ENCODE data around the gene BDKRB2.

Gene BDKRB2

DNA sequence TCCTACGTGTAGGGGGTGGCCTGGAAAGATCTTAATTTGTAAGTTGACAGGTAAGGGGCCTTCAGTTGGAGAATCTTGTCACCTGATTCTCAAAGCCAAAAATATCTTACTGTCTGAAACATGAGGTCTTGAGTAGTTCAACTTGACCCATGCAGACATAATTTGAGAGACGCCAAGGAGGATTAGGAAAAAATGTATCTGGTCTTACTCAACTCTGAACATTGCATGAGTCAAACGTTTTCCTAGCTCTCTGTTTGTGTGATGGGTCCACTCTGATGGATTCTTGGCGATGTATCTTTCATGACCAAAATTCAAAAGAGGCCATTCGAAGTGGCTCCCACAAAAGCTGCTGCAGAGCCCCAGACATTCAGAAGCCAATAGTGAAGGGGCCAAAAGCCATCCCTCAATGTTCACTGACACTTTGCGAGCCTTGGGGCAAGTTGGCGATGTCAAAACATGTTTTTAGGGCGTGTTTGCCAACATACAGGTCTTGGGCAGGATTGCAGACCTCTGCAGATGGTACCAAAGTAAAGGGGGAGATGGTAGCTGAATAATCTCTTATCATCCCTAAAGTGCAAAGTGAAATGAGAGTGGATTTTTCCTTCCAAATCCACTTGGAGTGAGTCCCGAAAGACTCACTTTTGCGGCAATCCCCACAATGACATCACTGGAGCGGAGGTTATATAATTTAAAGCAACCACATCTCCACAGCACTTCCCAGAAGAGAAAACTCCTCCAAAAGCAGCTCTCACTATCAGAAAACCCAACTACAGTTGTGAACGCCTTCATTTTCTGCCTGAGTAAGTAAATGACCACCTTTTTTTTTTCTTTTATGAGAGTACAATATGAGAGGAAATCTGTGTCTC lies 51.1 kb downstream of the BDKRB2 start, which contains the start of gene BDKRB1:
Gene BDKRB1 (plus strand): TSS at position 710 of the 866 bp plus-strand sequence. CDS start 7,473 bp downstream, outside the sequence.
- DNase-seq (ENCODE audit: extremely low spot score), result no peak
- CTCF ChIA-PET, result no interaction called here
- TF ChIP-seq, protein P1, sequence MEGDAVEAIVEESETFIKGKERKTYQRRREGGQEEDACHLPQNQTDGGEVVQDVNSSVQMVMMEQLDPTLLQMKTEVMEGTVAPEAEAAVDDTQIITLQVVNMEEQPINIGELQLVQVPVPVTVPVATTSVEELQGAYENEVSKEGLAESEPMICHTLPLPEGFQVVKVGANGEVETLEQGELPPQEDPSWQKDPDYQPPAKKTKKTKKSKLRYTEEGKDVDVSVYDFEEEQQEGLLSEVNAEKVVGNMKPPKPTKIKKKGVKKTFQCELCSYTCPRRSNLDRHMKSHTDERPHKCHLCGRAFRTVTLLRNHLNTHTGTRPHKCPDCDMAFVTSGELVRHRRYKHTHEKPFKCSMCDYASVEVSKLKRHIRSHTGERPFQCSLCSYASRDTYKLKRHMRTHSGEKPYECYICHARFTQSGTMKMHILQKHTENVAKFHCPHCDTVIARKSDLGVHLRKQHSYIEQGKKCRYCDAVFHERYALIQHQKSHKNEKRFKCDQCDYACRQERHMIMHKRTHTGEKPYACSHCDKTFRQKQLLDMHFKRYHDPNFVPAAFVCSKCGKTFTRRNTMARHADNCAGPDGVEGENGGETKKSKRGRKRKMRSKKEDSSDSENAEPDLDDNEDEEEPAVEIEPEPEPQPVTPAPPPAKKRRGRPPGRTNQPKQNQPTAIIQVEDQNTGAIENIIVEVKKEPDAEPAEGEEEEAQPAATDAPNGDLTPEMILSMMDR (IDR thresholded peaks at IDR 0.05; ENCODE audit: control extremely low read depth, extremely low read depth, low read depth, missing control alignments), result no peak
- POLR2A ChIA-PET, result no interaction called here

DNA sequence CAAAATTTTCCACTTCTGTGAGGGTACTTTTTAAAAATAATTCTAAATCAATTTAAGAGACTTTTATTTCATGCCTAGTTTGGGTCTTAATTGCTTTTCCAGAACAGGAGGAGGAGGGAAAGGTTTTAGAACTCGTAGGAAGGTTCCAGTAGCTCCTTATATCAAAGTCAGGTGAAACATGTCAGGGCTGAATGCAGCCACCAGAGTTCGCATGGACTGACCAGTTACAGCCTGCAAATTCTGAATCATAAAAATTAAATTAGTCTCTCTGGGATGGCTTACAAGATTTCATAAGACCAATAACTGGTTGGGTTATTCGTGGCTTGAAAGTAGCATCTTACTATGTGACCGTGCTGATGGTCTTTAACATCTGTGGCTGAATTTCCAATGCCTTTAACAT lies 51.8 kb downstream of the BDKRB2 start:
- POLR2A ChIA-PET, result no interaction called here
- no peak for DNase-seq (ENCODE audit: extremely low spot score)
- CTCF ChIA-PET, result no interaction called here
- TF ChIP-seq, protein P1 (IDR thresholded peaks at IDR 0.05; ENCODE audit: control extremely low read depth, extremely low read depth, low read depth, missing control alignments), result no peak

DNA sequence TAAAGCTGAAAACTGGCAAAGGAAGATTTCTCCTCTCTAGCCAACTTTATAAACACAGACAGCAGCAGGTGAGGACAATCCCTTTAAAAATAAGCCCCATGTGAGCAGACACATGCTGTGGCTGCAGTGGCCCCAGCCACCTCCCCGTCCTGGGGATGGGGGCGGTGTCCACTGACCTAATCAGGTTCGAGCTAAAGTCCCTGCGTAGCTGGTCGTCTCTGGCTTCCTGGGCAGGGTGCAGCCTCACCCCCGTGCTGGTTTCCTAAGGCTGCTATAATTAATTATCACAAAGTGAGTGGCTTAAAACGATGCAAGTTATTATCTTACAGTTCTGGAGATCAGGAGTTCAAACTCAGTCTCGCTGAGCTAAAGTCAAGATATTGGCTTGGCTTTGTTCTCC lies 52.4 kb downstream of the BDKRB2 start:
- ChIA-PET POLR2A (no interaction called here), CTCF (no interaction called here)
- TF ChIP-seq, protein P1 (IDR thresholded peaks at IDR 0.05; ENCODE audit: control extremely low read depth, extremely low read depth, low read depth, missing control alignments), result no peak
- DNase-seq (ENCODE audit: extremely low spot score), result no peak

DNA sequence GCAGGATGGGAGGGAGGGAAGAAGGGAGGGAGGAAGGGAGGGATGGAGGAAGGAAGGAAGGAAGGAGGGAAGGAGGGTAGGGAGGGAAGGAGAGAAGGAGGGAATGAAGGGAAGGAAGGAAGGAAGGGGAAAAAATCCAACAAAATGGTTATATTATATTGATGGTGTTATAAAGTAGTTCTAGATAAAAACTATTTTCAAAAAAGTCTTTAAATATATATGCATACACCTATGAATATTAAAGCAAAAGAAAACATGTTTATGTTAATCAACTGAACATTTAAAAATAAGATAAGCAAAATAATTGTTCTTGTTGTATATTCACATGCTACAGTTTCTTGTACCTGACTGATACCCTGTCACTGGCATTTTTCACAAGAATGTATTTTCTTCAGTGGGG lies 53.3 kb downstream of the BDKRB2 start:
- CTCF ChIA-PET, result no interaction called here
- DNase-seq (ENCODE audit: extremely low spot score), result no peak

DNA sequence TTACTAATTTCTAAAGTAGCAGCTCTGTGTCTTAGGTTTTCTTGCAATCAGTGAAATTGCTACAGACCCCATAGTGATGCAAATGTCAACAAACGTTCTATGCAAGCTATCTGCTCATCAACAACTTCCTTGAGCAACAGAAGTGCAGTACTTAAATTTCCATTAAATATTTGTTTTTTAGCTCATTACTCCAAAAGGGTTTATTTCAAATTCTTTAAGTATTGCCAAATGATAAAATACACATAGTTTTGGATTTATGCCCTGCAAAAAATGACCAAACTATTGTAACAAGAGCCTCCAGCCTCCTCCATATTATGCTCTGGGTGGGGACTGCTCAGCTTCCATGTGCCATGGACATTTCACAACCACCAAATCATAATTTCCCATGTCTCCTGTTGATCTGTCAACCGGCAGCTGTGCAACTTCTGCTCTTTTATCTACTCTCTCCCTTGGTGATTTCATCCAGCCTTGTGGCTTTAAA lies 55.7 kb downstream of the BDKRB2 start:
- DNase-seq (ENCODE audit: extremely low spot score), result no peak
- CTCF ChIA-PET, result interaction anchor here (0.8 to 1.5 kb wide), 3 partner anchors 14 to 178 kb away, joined by 4 to 6 read pairs (median 5); no protein-coding TSS in a partner anchor
- TF ChIP-seq, protein P1 (IDR thresholded peaks at IDR 0.05; ENCODE audit: control extremely low read depth, extremely low read depth, low read depth, missing control alignments), result no peak
- POLR2A ChIA-PET, result no interaction called here

More for the DNA sequence above, 53.3 kb downstream of the BDKRB2 start:
- TF ChIP-seq, protein P1 (IDR thresholded peaks at IDR 0.05; ENCODE audit: control extremely low read depth, extremely low read depth, low read depth, missing control alignments), result no peak
- POLR2A ChIA-PET, result no interaction called here

DNA sequence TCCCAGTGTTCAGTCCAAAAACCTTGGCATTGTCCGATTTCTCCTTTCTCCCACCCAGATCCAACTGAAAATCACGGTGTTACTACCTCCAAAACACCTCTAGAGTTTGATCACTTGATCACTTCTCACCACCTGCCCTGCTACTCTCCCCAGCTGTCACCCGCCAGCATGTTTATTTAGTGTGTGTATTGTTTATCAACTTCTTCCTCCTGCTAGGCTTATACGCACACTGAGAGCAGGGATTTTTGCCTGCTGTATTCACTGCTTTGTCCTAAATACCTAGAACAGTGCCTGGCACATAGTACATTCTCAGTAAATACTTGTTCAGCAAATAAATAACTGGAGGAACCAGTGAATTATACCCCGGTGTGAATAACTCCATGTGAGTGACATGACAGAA lies 56.4 kb downstream of the BDKRB2 start:
- TF ChIP-seq, protein P1 (IDR thresholded peaks at IDR 0.05; ENCODE audit: control extremely low read depth, extremely low read depth, low read depth, missing control alignments), result no peak
- ChIA-PET POLR2A (no interaction called here), CTCF (interaction anchor here (1.0 to 2.0 kb wide), 5 partner anchors 8 to 179 kb away, joined by 3 to 7 read pairs (median 4); no protein-coding TSS in a partner anchor)
- DNase-seq (ENCODE audit: extremely low spot score), result no peak
